Liver (tissue), 9 donors: ENCODE data around the gene AGAP2. TPM values are rescaled to one million over a fixed set of nuclear protein-coding genes. Genes with fewer than 3 reads are reported as not detected.

Experiments
- DNase-seq: peaks from one replicate; pipeline ENCODE4 v3.0.0-alpha.2; 2017; ENCODE audit warnings: low spot score
- H3K27ac ChIP-seq, 2 donors: one replicate each; pipeline ENCODE4 v1.7.0; 2013; ENCODE audit warnings: inconsistent platforms in 2 of 2, low read length in 2 of 2, control low read depth in 1 of 2, low read depth in 1 of 2, mild to moderate bottlenecking in 1 of 2
- H3K27me3 ChIP-seq, 4 donors: one replicate each; pipeline versions ENCODE4 v1.6.1 to v1.7.0; 2013; ENCODE audit warnings: low read length in 3 of 4, inconsistent platforms in 1 of 4, mild to moderate bottlenecking in 1 of 4, moderate library complexity in 1 of 4; ENCODE audit not compliant: control insufficient read depth in 4 of 4, insufficient read depth in 4 of 4
- H3K36me3 ChIP-seq, 4 donors: one replicate each; pipeline versions ENCODE4 v1.6.1 to v1.7.0; 2013; ENCODE audit warnings: low read length in 3 of 4, mild to moderate bottlenecking in 3 of 4, low read depth in 1 of 4, moderate library complexity in 1 of 4; ENCODE audit not compliant: control insufficient read depth in 4 of 4, insufficient read depth in 3 of 4
- H3K4me1 ChIP-seq, 4 donors: one replicate each; pipeline versions ENCODE4 v1.6.1 to v1.7.0; 2013; ENCODE audit warnings: low read length in 3 of 4, mild to moderate bottlenecking in 3 of 4, moderate library complexity in 1 of 4; ENCODE audit not compliant: control insufficient read depth in 4 of 4, insufficient read depth in 4 of 4
- H3K4me3 ChIP-seq, 3 donors: one replicate each; pipeline versions ENCODE4 v1.6.1 to v1.7.0; 2013; ENCODE audit warnings: low read length in 3 of 3, control low read depth in 1 of 3, low read depth in 1 of 3, mild to moderate bottlenecking in 1 of 3
- H3K9ac ChIP-seq, 2 donors: one replicate each; pipeline ENCODE4 v1.7.0; 2013; ENCODE audit warnings: low read length in 2 of 2, mild to moderate bottlenecking in 2 of 2, moderate library complexity in 2 of 2, control low read depth in 1 of 2, low read depth in 1 of 2
- H3K9me3 ChIP-seq, 4 donors: one replicate each; pipeline versions ENCODE4 v1.6.1 to v1.7.0; 2013; ENCODE audit warnings: low read length in 3 of 4; ENCODE audit not compliant: control insufficient read depth in 4 of 4
- CTCF ChIP-seq: fragments of 150-350 bp; IDR thresholded peaks from 2 replicates; pipeline ENCODE4 v1.5.1; 2017; ENCODE audit warnings: improper control_type of control experiment, low read depth, low read length; ENCODE audit not compliant: missing input control
- EGR1 ChIP-seq, 2 donors: IDR thresholded peaks; 2 replicates each; pipeline ENCODE4 v1.6.1; 2016 to 2018; ENCODE audit warnings: antibody characterized with exemption in 2 of 2, low read depth in 2 of 2
- FOXA1 ChIP-seq: IDR thresholded peaks from 2 replicates; pipeline ENCODE4 v1.6.1; 2016; ENCODE audit warnings: antibody characterized with exemption
- FOXA2 ChIP-seq: IDR thresholded peaks from 2 replicates; pipeline ENCODE4 v1.6.1; 2016; ENCODE audit warnings: antibody characterized with exemption
- GABPA ChIP-seq, 2 donors: IDR thresholded peaks in 1 of 2; conservative IDR thresholded peaks in 1 of 2; 2 replicates each; pipeline ENCODE4 v1.6.1; 2016; ENCODE audit warnings: antibody characterized with exemption in 2 of 2, mild to moderate bottlenecking in 1 of 2, moderate library complexity in 1 of 2
- HNF4A ChIP-seq, 2 donors: conservative IDR thresholded peaks; 2 replicates each; pipeline ENCODE4 v1.6.1; 2016; ENCODE audit warnings: antibody characterized with exemption in 2 of 2, mild to moderate bottlenecking in 2 of 2
- HNF4G ChIP-seq: IDR thresholded peaks from 2 replicates; pipeline ENCODE4 v1.6.1; 2016; ENCODE audit warnings: antibody characterized with exemption
- JUND ChIP-seq, 2 donors: IDR thresholded peaks; 2 replicates each; pipeline ENCODE4 v1.6.1; 2016; ENCODE audit warnings: antibody characterized with exemption in 2 of 2
- MAX ChIP-seq: IDR thresholded peaks from 2 replicates; pipeline ENCODE4 v1.6.1; 2016; ENCODE audit warnings: antibody characterized with exemption
- NR2F2 ChIP-seq: IDR thresholded peaks from 2 replicates; pipeline ENCODE4 v1.6.1; 2016; ENCODE audit warnings: antibody characterized with exemption
- RAD21 ChIP-seq, 2 donors: IDR thresholded peaks; 2 replicates each; pipeline ENCODE4 v1.6.1; 2016; ENCODE audit warnings: antibody characterized with exemption in 2 of 2, mild to moderate bottlenecking in 2 of 2
- REST ChIP-seq: IDR thresholded peaks from 2 replicates; pipeline ENCODE4 v1.6.1; 2016; ENCODE audit warnings: antibody characterized with exemption, mild to moderate bottlenecking
- RXRA ChIP-seq, 2 donors: IDR thresholded peaks; 2 replicates each; pipeline ENCODE4 v1.6.1; 2017 to 2018; ENCODE audit warnings: antibody characterized with exemption in 2 of 2, mild to moderate bottlenecking in 1 of 2
- SP1 ChIP-seq: IDR thresholded peaks from 2 replicates; pipeline ENCODE4 v1.6.1; 2018; ENCODE audit warnings: antibody characterized with exemption, mild to moderate bottlenecking
- YY1 ChIP-seq: IDR thresholded peaks from 2 replicates; pipeline ENCODE4 v1.6.1; 2016; ENCODE audit warnings: antibody characterized with exemption, mild to moderate bottlenecking
- ZBTB33 ChIP-seq: IDR thresholded peaks from 2 replicates; pipeline ENCODE4 v1.6.1; 2016; ENCODE audit warnings: antibody characterized with exemption
- WGBS: extraction: QIAGEN DNeasy Blood & Tissue Kit; methylation state at CpG from one replicate; pipeline ENCODE4 v1.1.7; 2013; 5-methylcytosine and 5-hydroxymethylcytosine counted together
- polyA plus RNA-seq, 2 donors: library from polyadenylated mRNA; stranded (reverse) in 1 of 2; unstranded in 1 of 2; fragments of 200-250 nt in 1 of 2; fragments of >200 nt in 1 of 2; fragmentation: Nextera tagmentation in 1 of 2; extraction: Ambion mirVana in 1 of 2; gene quantifications; one replicate each; pipeline versions ENCODE4 v1.2.1 to v1.2.3, GENCODE V29; 2013 to 2015
- total RNA-seq, 2 donors: library from RNA; depleted of rRNA; stranded (reverse); fragments of >200 nt; gene quantifications; one replicate each; pipeline ENCODE4 v1.2.3, GENCODE V29; 2014
- TF ChIP-seq, protein P1 (sequence below): IDR thresholded peaks from 2 replicates; pipeline ENCODE4 v1.6.1; 2016; ENCODE audit warnings: antibody characterized with exemption
- donor health status: healthy.
- donor health status: healthy.
- donor health status: healthy.
- donor health status: healthy.
- donor health status: healthy.

AGAP2 gene
- total and polyA plus RNA-seq, 4 donors: 0.18 to 1.7 (median 0.64) TPM

DNA sequence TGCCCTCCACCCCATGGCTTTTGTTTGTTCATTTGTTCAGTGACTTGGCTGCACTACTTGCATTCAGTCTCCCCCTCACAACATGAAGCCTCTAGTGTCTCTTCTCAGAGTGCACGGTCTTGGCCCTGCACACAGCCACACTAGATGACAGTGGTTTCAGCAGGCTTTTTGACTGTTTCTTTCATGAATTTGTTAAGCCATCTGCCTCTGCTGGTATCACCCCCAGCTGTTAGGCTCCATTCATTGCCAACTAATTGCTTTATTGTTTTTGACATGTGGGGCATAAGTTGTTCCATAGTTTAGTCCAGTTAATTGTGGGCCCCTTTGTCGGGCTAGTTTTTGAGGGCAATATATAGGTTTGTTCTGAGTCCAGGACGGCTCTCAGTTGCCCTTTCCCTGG lies 25.8 kb downstream of the AGAP2 start:
- no peak overlapping the region for H3K9ac ChIP-seq
- H3K27me3 ChIP-seq: no peaks in the 10 kb centered on the region
- H3K4me1 ChIP-seq: no peaks in the 10 kb centered on the region
- H3K9me3 ChIP-seq: no peaks in the 10 kb centered on the region
- peaks cover 12 to 29% (median 21%) of the 10 kb centered on the region in 4 donors for H3K36me3 ChIP-seq
- H3K27ac ChIP-seq: no peak overlapping the region
- DNase-seq: no peak
- WGBS: 97% methylated on average over 3 of the region's 3 CpGs
- no peak for TF ChIP-seq NR2F2
- TF ChIP-seq, protein P1, sequence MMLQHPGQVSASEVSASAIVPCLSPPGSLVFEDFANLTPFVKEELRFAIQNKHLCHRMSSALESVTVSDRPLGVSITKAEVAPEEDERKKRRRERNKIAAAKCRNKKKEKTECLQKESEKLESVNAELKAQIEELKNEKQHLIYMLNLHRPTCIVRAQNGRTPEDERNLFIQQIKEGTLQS: no peak
- no peak for TF ChIP-seq YY1
- TF ChIP-seq REST: no peak
- no peak overlapping the region for H3K4me3 ChIP-seq

DNA sequence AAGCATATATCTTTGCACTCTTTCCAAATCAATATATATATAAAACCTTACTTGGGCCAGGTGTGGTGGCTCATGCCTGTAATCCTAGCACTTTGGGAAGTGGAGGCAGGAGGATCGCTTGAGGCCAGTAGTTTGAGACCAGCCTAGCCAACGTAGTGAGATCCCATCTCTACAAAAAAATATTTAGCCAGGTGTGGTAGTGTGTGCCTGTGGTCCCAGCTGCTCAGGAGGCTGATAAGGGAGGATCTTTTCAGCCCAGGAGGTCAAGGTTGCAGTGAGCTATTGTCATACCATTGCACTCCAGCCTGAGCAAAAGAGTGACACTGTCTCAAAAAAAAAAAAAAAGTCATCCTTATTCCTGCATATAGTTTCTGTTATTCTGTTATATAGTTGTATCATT lies 30.2 kb downstream of the AGAP2 start:
- H3K9me3 ChIP-seq: no peaks in the 10 kb centered on the region
- H3K9ac ChIP-seq: no peak overlapping the region
- H3K27me3 ChIP-seq: no peaks in the 10 kb centered on the region
- H3K36me3 ChIP-seq: peaks cover 8 to 20% (median 12%) of the 10 kb centered on the region in 4 donors
- no peak overlapping the region for H3K27ac ChIP-seq
- DNase-seq: no peak
- H3K4me1 ChIP-seq: no peaks in the 10 kb centered on the region
- 96% methylated on average over 2 of the region's 2 CpGs for WGBS
- H3K4me3 ChIP-seq: no peak overlapping the region
- TF ChIP-seq MAX (no peak), EGR1 (IDR thresholded peaks at IDR 0.05; ENCODE audit: low read depth in 2 of 2) (no peak), CTCF (no peak), YY1 (no peak), RAD21 (IDR thresholded peaks at IDR 0.05) (no peak), FOXA2 (no peak), JUND (IDR thresholded peaks at IDR 0.05) (no peak), RXRA (IDR thresholded peaks at IDR 0.05) (no peak)

DNA sequence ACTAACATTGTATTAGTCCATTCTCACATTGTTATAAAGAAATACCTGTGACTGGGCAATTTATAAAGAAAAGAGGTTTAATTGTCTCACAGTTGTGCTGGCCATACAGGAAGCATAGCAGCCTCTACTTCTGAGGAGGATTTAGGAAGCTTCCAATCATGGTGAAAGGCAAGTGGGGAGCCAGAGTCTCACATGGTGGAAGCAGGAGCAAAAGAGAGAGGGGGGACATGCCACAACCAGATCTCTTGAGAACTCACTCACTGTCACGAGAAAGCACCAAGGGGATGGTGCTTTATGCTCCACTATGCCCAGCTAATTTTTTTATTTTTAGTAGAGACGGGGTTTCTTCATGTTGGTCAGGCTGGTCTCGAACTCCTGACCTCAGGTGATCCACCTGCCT lies 31.3 kb downstream of the AGAP2 start:
- H3K4me1 ChIP-seq: no peaks in the 10 kb centered on the region
- no peak overlapping the region for H3K27ac ChIP-seq
- peaks cover 6 to 29% (median 14%) of the 10 kb centered on the region in 4 donors for H3K36me3 ChIP-seq
- H3K9me3 ChIP-seq: no peaks in the 10 kb centered on the region
- WGBS: 96% methylated on average over 3 of the region's 3 CpGs
- no peak overlapping the region for H3K9ac ChIP-seq
- no peaks in the 10 kb centered on the region for H3K27me3 ChIP-seq
- H3K4me3 ChIP-seq: no peak overlapping the region
- TF ChIP-seq GABPA (IDR thresholded peaks at IDR 0.05 in 1 of 2, conservative IDR thresholded peaks at IDR 0.05 in 1 of 2): no peak
- no peak for TF ChIP-seq HNF4G
- TF ChIP-seq SP1: no peak
- no peak for TF ChIP-seq FOXA1
- TF ChIP-seq YY1: no peak
- TF ChIP-seq RAD21 (IDR thresholded peaks at IDR 0.05): no peak
- TF ChIP-seq EGR1 (IDR thresholded peaks at IDR 0.05; ENCODE audit: low read depth in 2 of 2): no peak
- TF ChIP-seq ZBTB33: no peak
- no peak for TF ChIP-seq HNF4A (conservative IDR thresholded peaks at IDR 0.05)
- TF ChIP-seq, protein P1: no peak
- TF ChIP-seq MAX: no peak
- TF ChIP-seq JUND (IDR thresholded peaks at IDR 0.05): no peak
- TF ChIP-seq RXRA (IDR thresholded peaks at IDR 0.05): no peak
- DNase-seq: no peak
